ENCODE measurements around the gene MYL7. TPM values are rescaled to one million over a fixed set of nuclear protein-coding genes. Genes with fewer than 3 reads are reported as not detected.

MYL7 gene
- total and polyA plus RNA-seq, 2 donors (not counting 3 experiments of a cell fraction or from before 2014, with no cell fraction given): not detected

GRCh38 chr7:44186736-44187135, 45.6 kb upstream of the MYL7 start:
- FAIRE-seq: no peak
- POLR2A ChIA-PET: no interaction called here
- dilution Hi-C loops (cut with MboI; ENCODE audit: extremely low pct_ligation_motif_present, low sequenced_read_pairs): no loop called here

More at GRCh38 chr7:44186736-44187135, 45.6 kb upstream of the MYL7 start:
- no peak overlapping the region for H3K4me2 ChIP-seq (ENCODE audit: insufficient read depth, low read length)
- TF ChIP-seq CTCF (IDR thresholded peaks at IDR 0.05; ENCODE audit: extremely low read depth in 1 of 2, insufficient read depth in 1 of 2, low read depth in 1 of 2, low read length in 2 of 2): no peak
- no peak for TF ChIP-seq GATA2 (IDR thresholded peaks at IDR 0.05; ENCODE audit: insufficient read depth, insufficient read length, low read depth, low read length)
- no peak for TF ChIP-seq JUN (IDR thresholded peaks at IDR 0.05; ENCODE audit: borderline replicate concordance, insufficient read depth, insufficient read length, low read depth)
- no peak for TF ChIP-seq POLR2AphosphoS5 (IDR thresholded peaks at IDR 0.05; ENCODE audit: insufficient read depth, low read depth, low read length)
- no peak for TF ChIP-seq EZH2 (IDR thresholded peaks at IDR 0.05; ENCODE audit: borderline replicate concordance, low read depth, low read length, severe bottlenecking)
- no peak for TF ChIP-seq MYC (IDR thresholded peaks at IDR 0.05; ENCODE audit: low read depth, low read length)
- TF ChIP-seq FOS (IDR thresholded peaks at IDR 0.05; ENCODE audit: borderline replicate concordance, insufficient read depth, low read length): no peak
- no peak for TF ChIP-seq POLR2A (IDR thresholded peaks at IDR 0.05; ENCODE audit: low read depth, low read length)
- no peak for TF ChIP-seq MAX (IDR thresholded peaks at IDR 0.05; ENCODE audit: insufficient read depth, insufficient read length)
- H3K27me3 ChIP-seq (ENCODE audit: control insufficient read depth in 2 of 2, insufficient read depth in 2 of 2, low read length in 2 of 2): peaks cover 7 to 12% of the 10 kb centered on the region in 2 experiments
- no peaks in the 10 kb centered on the region for H3K79me2 ChIP-seq (ENCODE audit: control insufficient read depth, insufficient read depth, low read length)
- BruUV-seq (replicated peaks): no TSS peak
- peaks cover 5% of the 10 kb centered on the region for H3K4me1 ChIP-seq (ENCODE audit: control insufficient read depth, extremely low read depth, insufficient read depth, low read length)
- H3K9ac ChIP-seq (replicated peaks; ENCODE audit: extremely low read depth, insufficient read depth, low read length): no peak overlapping the region
- H4K20me1 ChIP-seq (replicated peaks; ENCODE audit: control insufficient read depth, extremely low read depth, insufficient read depth, low read length): no peaks in the 10 kb centered on the region
- H3K4me3 ChIP-seq (replicated peaks in 1 of 3; ENCODE audit: insufficient read depth in 1 of 3, low read depth in 1 of 3, low read length in 3 of 3): no peak overlapping the region
- no peak for DNase-seq (ENCODE audit: low read depth, low spot score)
- no peaks in the 10 kb centered on the region for H3K9me1 ChIP-seq (replicated peaks; ENCODE audit: control insufficient read depth, extremely low read depth, insufficient read depth, low read length)
- H2AFZ ChIP-seq (ENCODE audit: low read depth, low read length): no peak overlapping the region
- intact Hi-C loops (cut with micrococcal nuclease): no loop called here
- H3K9me3 ChIP-seq (replicated peaks; ENCODE audit: control insufficient read depth, insufficient read depth, low read length): no peaks in the 10 kb centered on the region
- CTCF ChIA-PET: no interaction called here
- H3K36me3 ChIP-seq (ENCODE audit: control insufficient read depth in 2 of 2, extremely low read depth in 1 of 2, insufficient read depth in 2 of 2, low read length in 2 of 2): no peaks in the 10 kb centered on the region
- H3K27ac ChIP-seq (ENCODE audit: insufficient read depth, low read depth, low read length): no peak overlapping the region

Data from endothelial cell of umbilical vein (primary cell).